G401 (cell line): Measurements from ENCODE around the gene CABLES2. TPM values are rescaled to one million over a fixed set of nuclear protein-coding genes. Genes with fewer than 3 reads are reported as not detected.
A peak's percentile ranks its signal among the peaks of the same experiment; 100 is the strongest.
"Not testable (repeated sequence)": the region's sequence is repeated elsewhere in the genome, so short reads cannot be mapped to it uniquely, and the experiment has no call there.

ENCODE experiments used
- DNase-seq: peaks from one replicate; pipeline ENCODE4 v3.0.0-alpha.2; 2015; ENCODE audit warnings: low spot score
- in situ Hi-C: cut with HindIII; loops from 2 replicates; pipeline ENCODE4 v1.10.0; 2016; ENCODE audit warnings: low sequenced_read_pairs, mixed read lengths
- total RNA-seq: library from RNA; depleted of rRNA; stranded (reverse); fragments of >200 nt; shearing (Covaris generic); gene quantifications from 2 replicates; pipeline ENCODE4 v1.2.3, GENCODE V29; 2014

The CABLES2 gene
- total RNA-seq, 1 experiment from 2014 or later: 4.2 TPM

DNA sequence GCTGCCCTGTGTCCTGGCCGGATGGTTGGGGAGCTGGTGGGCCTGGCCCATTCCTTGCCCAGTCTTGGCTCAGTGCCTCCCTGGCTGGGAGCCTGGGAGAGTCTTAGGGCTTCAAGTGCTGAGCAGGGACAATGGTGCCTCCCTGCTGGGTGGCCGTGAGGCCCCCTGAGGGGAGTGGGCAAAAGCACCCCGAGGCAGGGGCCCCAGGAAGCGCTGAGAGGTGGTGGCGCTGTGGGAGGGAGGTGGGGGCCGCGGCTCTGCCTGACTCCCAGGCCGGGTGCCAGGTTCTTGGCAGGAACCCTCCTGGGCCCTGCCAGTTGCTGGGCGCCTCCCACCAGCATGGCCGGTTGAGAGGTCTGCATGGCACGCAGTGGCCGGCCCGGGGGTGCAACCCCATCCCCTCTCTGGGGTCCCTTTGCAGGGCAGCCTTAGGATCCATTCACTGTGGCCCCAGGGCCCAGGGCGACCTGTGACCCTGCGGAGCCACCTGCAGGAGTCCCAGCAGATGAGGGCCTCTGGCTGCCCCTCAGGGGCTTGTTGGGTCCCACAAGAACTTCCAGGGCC, 29.4 kb downstream of the CABLES2 start:
- no peak for DNase-seq
- in situ Hi-C loops: no loop called here

DNA sequence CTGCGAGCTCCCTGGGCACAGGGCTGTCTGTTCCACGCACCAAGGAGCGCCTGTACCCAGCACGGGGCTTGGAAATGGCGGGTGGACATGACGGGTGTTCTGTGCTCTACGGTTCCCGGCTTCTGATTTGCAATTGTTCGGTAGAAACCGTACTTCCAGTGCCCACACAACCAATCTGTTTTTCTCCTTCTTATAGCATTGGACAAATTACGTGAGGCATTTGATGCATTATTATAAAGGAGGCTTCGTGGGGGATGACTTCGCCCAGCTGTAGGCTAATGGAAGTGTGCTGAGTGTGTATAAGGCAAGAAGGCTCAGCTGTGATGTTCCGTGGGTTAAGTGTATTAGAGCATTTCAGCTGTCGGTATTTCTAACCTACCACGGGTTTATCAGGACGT, 30.0 kb downstream of the CABLES2 start:
- no peak for DNase-seq
- in situ Hi-C loops: no loop called here

DNA sequence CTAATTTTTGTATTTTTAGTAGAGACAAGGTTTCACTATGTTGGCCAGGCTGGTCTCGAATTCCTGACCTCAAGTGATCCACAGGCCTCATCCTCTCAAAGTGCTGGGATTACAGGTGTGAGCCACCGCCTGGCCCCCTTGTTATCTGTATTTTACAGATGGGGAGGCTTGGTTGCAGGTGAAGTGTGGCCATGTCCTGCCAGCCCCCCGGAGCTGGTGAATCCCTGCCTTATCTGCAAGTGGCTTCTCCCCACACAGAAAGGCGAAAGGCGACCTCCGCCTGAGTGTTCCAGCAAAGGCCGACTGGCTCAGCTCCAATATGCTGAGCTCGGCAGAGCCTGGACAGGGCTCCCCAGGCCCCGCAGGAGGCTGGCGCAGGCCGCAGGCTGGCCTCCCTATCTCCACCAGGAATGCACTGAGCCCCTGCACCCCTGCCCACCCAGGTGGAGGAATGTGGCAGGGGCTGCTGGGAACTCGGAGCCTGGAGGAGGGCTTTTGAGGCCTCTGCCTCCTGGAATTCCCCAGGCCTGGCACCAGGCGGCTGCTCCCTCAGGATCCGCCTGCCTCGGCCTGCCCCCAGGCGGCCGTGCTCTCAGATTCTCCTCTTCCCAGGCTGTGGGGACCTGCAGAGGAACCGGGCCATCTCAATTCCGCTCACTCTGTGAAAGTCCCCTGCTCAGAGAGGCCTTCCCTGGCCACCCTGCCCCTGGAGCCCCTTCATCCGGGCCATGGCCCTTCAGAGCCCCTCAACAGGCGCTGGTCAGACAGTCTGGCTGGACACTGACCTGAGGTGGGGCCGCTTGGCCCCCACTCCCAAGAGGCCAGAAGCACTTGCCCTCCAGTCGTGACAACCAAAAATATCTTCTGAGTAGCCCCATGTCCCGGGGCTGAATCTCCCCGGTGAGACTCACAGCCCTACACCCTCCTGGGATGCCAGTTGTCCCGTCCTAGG, 30.7 kb downstream of the CABLES2 start:
- no peak for DNase-seq
- in situ Hi-C loops: no loop called here

DNA sequence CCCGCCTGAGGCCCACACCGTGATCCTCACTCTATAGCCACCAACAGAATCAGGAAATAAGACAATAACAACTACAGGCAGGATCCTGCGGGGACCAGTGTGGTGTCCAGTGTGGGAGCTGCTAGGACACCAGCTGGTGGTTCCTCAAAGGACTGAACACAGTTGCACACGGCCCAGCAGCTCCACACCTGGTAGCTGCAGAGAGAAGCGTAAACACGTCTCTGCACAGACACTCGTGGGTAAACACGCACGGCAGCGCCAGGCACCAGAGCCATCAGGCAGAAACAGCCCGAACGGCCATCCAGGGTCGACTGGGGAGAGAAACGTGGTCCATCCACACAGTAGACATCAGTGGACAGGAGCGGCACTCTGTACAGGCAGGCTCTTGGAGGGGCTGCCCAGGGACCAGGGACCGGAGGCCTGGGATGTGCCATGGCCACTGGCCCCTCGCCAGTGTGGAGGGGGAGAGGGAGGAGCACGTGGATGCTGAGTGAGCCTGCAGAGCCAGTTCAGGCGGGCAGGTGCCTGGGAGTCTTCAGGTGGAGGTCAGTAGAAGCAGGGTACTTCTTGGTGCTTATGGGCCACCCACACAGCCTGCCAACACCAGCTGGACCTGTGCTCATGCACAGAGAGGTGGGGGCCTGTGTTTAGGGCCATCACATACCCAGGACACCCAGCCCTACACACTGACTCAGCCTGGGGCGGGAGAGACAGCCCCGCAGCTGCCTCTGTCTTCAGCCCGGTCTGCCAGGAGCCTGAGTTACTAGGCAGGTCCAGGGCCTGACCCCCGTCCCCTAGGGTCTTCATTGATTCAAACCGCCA, 32.5 kb downstream of the CABLES2 start:
- DNase-seq: no peak
- in situ Hi-C loops: no loop called here

DNA sequence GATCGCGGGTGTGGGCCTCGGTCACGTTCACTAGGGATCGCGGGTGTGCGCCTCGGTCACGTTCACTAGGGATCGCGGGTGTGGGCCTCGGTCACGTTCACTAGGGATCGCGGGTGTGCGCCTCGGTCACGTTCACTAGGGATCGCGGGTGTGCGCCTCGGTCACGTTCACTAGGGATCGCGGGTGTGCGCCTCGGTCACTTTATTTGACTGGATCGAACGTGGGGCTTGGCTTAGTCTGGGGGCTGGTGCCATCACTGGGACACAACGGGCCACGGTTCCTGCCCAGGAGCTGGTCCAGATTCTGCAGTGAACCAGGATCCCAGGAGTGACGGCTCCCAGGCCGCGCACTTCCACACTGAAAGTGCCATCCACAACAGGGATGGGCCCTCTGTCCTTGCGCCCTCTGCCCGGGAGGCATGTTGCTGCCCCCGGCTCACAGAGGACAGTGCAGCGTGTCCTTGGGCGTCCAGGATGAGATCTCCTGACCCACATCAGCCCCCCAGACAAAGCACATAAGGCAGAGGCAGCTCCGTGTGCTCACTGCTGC, 33.4 kb downstream of the CABLES2 start:
- in situ Hi-C loops, DNase-seq: not testable (repeated sequence)

DNA sequence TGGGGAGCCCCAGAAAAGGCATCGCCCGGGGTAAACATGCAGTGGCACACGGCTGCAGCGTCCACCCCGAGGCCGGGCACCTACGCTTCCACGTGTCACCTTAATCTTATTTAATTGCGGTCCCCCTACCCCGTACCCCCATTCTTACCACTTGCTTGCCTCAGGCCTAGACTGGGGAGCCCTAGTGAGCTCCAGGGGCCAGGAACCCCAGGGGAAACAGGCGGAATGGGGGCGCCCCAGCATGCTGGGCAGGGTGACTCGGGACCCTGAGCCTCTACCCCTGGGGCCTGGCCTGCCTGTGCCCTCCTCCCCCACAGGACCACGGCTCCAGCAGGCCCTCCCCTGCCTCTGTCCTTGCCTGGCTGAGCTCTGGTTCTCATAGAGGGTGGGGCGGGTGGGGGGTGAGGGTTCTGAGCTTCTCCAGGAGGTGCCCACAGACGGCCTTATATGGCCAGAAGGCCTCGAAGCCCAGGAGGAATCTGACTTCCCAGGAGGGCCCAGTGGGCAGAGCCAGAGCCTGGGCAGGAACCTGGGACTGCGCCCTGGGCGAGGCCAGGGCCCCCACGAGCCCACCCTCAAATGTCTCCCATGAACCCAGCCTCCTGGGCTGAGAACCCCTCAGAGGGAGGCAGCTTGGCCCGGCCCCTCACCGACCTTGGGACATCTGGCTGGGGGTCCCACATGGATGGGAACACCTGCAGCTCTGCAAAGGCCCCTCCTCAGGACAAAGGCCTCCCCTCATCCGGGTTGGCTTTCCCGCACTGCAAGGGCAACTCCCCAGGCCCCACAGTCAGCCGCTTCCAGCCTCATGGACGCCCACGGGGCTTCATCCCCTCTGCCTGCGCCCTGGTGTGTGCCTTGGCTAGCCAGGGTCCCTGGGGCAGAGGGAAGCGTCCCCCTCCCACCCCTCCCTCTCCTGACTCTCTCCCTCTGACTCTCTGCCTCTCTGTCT, 34.8 kb downstream of the CABLES2 start:
- no peak for DNase-seq
- in situ Hi-C loops: no loop called here

DNA sequence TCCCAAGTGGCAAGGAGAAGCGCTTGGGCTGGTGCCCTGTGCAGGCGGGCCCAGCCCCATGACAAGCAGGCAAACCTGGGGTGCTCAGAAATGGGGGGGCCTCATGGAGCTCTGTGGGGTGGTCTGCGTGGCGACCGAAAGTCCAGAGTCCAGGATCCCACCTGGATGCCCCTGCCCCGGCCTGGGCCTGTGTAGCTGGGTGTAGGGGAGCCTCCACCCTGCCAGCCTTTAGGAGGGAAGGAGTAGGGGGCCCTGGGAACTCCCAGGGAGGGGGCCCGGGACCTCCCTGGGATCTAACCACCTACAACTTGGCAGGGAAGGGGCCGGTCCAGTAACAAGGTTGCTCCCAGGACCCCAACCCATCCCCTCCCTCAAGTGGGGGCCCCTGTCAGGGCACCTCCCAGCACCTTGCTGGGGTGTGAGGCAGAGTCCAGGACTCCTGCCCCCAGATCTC, 35.5 kb downstream of the CABLES2 start:
- in situ Hi-C loops: no loop called here
- no peak for DNase-seq

DNA sequence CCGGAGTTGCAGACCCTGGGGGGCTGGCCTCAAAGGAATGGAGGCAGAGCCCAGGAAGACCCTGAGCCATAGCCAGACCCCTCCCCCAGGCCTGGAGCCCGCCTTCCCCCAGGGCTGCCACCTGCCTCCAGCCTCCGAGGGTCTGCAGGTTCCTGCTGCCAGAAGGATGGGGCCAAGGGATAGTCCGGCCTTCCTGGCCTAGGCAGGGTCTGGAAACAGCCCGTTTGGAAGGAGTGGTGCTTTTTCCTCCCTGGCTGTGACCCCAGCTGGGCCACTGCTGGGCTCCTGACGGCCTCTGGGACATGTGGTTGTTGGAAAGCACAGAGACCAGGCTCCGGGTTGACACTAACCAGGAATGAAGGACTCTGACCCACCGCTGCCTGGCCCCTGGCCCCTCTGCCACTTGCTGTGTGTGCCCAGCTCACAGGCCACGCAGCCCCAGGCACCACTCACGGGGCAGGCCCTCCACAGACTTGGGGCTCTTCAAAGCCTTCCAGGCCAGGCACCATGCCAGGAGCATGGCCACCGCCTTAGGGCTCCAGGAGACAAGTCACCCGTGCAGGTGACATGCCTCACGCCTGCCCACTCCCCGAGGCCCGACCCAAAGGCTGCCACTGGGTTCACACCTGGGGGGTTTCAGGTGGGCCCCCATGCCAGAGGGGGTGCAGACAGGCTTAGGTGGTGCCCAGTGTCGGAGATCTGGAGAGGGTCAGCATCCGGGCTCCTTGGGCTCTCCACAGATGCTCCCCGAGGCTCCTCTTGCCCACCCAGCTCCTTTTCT, 36.1 kb downstream of the CABLES2 start:
- in situ Hi-C loops: no loop called here
- no peak for DNase-seq

DNA sequence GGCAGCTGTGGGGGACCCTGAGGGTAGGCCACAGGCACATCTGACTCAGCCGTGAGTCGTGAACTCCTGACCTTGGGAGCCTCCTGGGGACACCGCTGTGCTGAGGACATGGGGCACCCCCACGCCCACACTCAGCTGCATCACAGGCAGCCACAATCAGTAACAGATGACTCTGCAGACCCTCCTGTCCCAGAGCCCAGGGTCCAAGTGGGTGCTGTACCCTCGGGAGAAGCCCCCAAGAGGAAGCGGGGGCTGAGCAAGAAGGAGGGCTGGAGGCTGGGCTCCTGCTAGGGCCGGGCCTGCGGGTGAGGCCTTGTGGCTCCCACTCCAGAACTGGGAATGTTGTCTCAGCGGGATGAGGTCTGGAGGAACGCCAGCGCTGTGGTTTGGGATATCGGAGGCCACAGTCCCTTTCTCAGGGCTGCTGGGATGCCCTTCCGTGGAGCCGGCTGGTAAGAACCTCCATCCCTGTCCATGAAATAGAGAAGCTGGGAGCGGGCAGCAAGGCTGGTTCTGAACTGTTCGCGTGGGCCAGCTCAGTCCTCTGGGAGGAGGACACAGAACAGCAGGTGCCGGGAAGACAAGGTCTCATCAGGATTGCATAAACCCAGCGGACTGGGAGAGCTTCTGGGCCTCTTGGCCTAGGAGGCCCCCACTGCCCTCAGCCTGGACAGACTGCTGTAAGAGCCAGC, 36.8 kb downstream of the CABLES2 start:
- in situ Hi-C loops: no loop called here
- no peak for DNase-seq

DNA sequence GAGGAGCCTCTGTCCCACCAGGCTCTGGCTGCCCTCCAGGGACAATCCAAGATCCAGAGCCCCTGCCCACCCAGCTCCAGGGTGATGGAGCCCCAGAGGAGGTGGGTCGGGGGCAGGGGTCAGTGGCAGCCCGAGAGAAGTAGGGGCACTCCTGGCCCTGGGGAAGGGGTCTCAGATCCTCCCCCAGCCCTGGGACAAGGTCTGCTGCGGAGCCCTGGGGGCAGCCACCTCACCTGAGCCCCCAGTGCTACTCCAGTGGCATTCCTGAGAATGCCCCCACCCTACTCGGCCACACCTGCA, 37.3 kb downstream of the CABLES2 start:
- in situ Hi-C loops: no loop called here
- no peak for DNase-seq

DNA sequence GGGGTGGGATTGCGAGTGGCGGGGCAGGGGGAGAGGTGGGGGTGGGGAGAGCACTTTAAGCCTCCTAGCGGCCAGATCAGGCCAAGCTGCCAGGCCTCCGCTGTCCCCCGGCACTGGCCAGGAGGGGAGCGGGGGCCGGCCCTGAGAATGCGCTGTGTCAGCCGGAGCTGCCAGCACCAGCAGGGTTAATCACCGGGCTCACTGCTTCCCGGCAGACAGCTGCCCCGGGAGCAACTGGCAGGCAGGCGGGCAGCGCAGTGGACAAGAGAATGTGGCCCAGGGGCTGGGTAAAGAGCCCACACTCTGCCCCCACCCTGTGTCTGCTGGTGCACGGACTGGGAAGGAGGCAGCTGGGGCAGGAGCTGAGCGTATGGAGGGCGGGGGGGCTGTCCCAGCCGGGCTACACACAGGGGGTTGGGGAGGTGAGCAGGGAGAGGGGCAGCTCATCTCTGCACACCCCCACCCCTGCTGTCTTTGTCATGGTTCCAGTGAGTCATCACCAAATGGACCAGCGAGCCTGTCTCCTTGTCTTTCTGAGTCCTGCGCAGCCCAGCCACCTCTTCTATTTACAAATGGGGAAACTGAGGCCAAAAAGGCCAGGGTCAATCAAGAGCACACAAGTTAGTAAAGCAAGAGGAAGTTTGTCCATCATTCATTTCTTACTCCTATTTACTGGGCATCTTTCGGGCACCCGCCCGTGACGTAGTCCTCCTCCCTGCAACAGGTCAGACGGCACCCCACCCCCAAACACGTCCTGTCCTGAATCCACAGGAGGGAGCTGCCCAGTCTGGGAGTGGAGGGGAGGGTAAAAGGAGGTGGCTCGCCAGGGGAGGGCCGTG, 37.9 kb downstream of the CABLES2 start:
- in situ Hi-C loops: no loop called here
- DNase-seq: no peak

DNA sequence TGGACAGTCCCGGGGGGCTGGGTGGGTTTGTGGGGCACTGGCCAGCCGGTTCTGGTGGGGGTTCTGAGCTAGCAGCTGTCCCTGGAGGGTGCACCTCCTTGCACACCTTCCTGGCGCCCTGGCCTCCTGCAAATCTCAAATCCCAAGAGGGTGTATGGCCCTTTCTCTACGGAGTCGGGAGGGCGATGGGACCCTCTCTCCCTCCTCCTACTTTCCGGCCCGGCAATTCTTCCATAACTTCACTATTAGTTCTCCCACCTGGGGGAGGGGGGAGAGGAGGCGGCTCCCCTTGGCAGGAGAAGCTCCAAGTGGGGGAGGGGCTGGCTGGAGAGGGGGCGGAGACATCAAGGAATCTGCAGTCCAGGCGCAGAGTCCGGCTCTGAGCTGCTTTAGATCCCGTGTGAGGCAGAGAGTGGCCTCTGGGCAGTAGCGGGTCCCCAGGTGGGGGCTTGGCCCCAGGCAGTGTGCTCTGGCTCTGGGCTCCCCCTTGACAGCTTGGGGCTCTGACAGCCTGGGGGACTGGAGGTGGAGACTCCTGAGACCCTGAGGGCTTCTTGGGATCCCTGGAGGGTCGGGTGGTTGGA, 38.6 kb downstream of the CABLES2 start:
- peak; percentile 10 for DNase-seq
- in situ Hi-C loops: no loop called here

DNA sequence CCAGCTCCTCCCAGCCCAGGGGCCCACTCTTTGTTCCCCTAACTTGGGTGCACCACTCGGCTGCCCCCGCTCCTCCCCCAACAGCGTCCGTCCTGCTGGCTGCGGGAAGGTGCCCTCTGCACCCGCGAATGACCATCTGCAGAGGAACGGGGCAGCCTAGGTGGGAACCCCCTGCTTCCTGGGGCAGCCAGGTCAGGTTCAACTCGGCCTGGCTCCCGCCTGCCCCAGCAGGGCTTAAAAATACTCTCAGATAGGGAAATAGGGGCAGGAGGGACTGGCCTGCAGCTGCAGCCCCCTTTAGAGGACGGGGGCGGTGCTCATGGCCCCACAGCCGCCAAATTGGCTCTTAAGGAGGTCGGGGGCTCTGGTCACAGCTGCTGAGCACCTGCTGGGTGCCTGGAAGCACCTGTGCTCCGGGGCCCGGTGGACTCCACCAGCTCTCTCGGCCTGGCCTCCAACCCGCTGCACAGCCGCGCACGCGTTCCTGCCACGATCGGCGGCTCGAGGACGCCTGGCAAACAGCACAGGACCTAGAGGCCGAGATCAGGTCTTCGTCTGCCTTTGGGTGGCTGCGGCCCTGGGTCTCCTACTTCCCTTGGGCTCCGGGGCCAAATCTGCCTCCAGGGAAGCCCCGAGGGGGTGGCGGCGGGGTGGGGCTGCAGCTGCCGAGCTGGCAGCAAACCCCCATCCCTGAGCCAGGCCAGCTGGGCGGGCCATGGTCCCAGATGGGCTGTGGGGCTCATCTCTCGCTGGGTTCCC, 39.3 kb downstream of the CABLES2 start:
- peak; percentile 20 for DNase-seq
- in situ Hi-C loops: no loop called here

DNA sequence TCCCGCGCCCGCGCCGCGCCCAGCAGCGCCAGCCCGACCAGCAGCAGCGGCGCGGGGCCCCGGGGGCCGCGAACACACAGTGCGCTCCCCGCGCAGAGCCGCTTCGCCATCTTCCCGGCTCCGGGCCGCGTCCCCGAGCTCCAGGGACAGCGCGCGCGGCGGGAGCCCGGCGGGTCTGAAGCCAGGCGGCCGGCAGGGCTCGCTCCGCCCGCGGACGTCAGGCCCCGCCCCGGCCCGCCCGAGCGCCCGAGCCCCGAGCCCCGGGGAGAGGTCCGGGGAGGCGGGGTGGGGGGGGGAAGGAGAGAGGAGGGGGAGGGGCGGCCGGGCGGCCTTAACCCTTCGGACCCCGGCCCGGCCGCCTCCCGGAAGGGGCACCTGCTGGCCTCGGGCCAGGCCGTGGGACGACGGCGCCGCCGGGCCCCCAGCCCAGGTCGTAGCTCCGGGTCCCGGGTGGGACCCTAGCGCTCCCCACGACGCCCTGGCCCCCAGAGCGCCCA, 39.9 kb downstream of the CABLES2 start, which contains the start of gene LAMA5:
Gene LAMA5 (minus strand): TSS at position 177 of the 497 bp plus-strand sequence. CDS start 67 bp downstream, at position 110.
- in situ Hi-C loops: no loop called here
- DNase-seq: peak; percentile 53
